Body of pancreas (tissue), 4 donors: ENCODE results near the gene GLYAT. TPM values are rescaled to one million over a fixed set of nuclear protein-coding genes. Genes with fewer than 3 reads are reported as not detected.

ENCODE experiments used
- ATAC-seq: fragments of 150-250 bp; one replicate; pipeline ENCODE4 v1.9.1; 2016
- DNase-seq, 4 donors: peaks; one replicate each; pipeline ENCODE4 v3.0.0-alpha.2; 2019
- H3K27ac ChIP-seq, 4 donors: fragments of 200-600 bp; sonication (generic); 1 replicate in 3 of 4; 2 replicates in 1 of 4; pipeline versions ENCODE4 v1.5.1 to v1.6.1; 2016 to 2019; ENCODE audit warnings: mild to moderate bottlenecking in 1 of 4, mixed read lengths in 1 of 4, moderate library complexity in 1 of 4
- H3K27me3 ChIP-seq, 2 donors: fragments of 200-600 bp; sonication (generic); one replicate each; pipeline ENCODE4 v1.6.0; 2016; ENCODE audit warnings: mild to moderate bottlenecking in 1 of 2
- H3K36me3 ChIP-seq, 2 donors: fragments of 200-600 bp; sonication (generic); replicated peaks in 1 of 2; 2 replicates each; pipeline ENCODE4 v1.5.1; 2016; ENCODE audit warnings: low read depth in 2 of 2; ENCODE audit not compliant: insufficient read depth in 1 of 2
- H3K4me1 ChIP-seq: fragments of 200-600 bp; sonication (generic); one replicate; pipeline ENCODE4 v1.6.0; 2016
- H3K4me3 ChIP-seq, 2 donors: fragments of 200-600 bp; sonication (generic); 1 replicate in 1 of 2; 2 replicates in 1 of 2; pipeline ENCODE4 v1.5.1; 2016 to 2019
- H3K9me3 ChIP-seq, 3 donors: fragments of 200-600 bp; sonication (generic); 1 replicate in 2 of 3; 2 replicates in 1 of 3; pipeline ENCODE4 v1.5.1; 2016
- CTCF ChIP-seq, 7 experiments: fragments of 450-650 bp in 4 of 7; fragments of 200-600 bp in 3 of 7; sonication (generic) in 3 of 7; IDR thresholded peaks; one replicate each; pipeline ENCODE4 v1.5.1; 2016 to 2019; ENCODE audit warnings: antibody characterized with exemption in 7 of 7
- POLR2A ChIP-seq, 3 donors: fragments of 450-650 bp; IDR thresholded peaks; one replicate each; pipeline ENCODE4 v1.6.1; 2016; ENCODE audit warnings: antibody characterized with exemption in 3 of 3, mild to moderate bottlenecking in 2 of 3
- WGBS, 2 donors: methylation state at CpG; one replicate each; pipeline ENCODE4 v1.1.5; 2017; 5-methylcytosine and 5-hydroxymethylcytosine counted together
- intact Hi-C: fragments of 100-400 bp; cut with DNase I; formaldehyde crosslinking; loops from one replicate; pipeline ENCODE4 v1.15.1; 2023
- total RNA-seq, 2 donors: library from RNA; depleted of rRNA; stranded (reverse); fragments of >200 nt; gene quantifications; one replicate each; pipeline ENCODE4 v1.1.0, GENCODE V29; 2016

GLYAT gene
- total RNA-seq, 2 donors from 2014 or later = 0.99 TPM; not detected in 1

- no peak overlapping the region for H3K4me3 ChIP-seq
- H3K27me3 ChIP-seq = no peaks in the 10 kb centered on the region
- 77 to 83% methylated on average over 11 of the region's 11 CpGs for WGBS, 2 donors
- H3K36me3 ChIP-seq = no peaks in the 10 kb centered on the region
- intact Hi-C loops = no loop called here
- TF ChIP-seq CTCF (IDR thresholded peaks at IDR 0.05) (no peak), POLR2A (IDR thresholded peaks at IDR 0.05) (no peak)
- H3K4me1 ChIP-seq = no peaks in the 10 kb centered on the region
- ATAC-seq (no peak), DNase-seq (no peak)
- H3K9me3 ChIP-seq = no peaks in the 10 kb centered on the region
- no peak overlapping the region for H3K27ac ChIP-seq
Measured at GRCh38 chr11:58770627-58771457, 39.1 kb upstream of the GLYAT start.

GRCh38 chr11:58770166-58770565, 38.4 kb upstream of the GLYAT start:
- Histone ChIP-seq H3K27ac (no peak overlapping the region), H3K36me3 (no peaks in the 10 kb centered on the region), H3K4me3 (no peak overlapping the region), H3K9me3 (no peaks in the 10 kb centered on the region), H3K27me3 (no peaks in the 10 kb centered on the region), H3K4me1 (no peaks in the 10 kb centered on the region)
- intact Hi-C loops = no loop called here
- DNase-seq (no peak), ATAC-seq (no peak)
- WGBS, 2 donors = 80 to 89% methylated on average over 2 of the region's 2 CpGs
- no peak for TF ChIP-seq CTCF (IDR thresholded peaks at IDR 0.05)
- TF ChIP-seq POLR2A (IDR thresholded peaks at IDR 0.05) = no peak

GRCh38 chr11:58769308-58769707, 37.6 kb upstream of the GLYAT start:
- 43 to 61% methylated on average over 2 of the region's 2 CpGs for WGBS, 2 donors
- Histone ChIP-seq H3K27ac (no peak overlapping the region), H3K27me3 (no peaks in the 10 kb centered on the region), H3K9me3 (no peaks in the 10 kb centered on the region), H3K4me1 (no peaks in the 10 kb centered on the region), H3K4me3 (no peak overlapping the region), H3K36me3 (no peaks in the 10 kb centered on the region)
- DNase-seq (no peak), ATAC-seq (no peak)
- TF ChIP-seq POLR2A (IDR thresholded peaks at IDR 0.05) (no peak), CTCF (IDR thresholded peaks at IDR 0.05) (no peak)
- intact Hi-C loops = no loop called here

GRCh38 chr11:58768137-58768536, 36.4 kb upstream of the GLYAT start:
- Histone ChIP-seq H3K4me1 (no peaks in the 10 kb centered on the region), H3K27ac (no peak overlapping the region), H3K27me3 (no peaks in the 10 kb centered on the region), H3K36me3 (no peaks in the 10 kb centered on the region), H3K9me3 (no peaks in the 10 kb centered on the region), H3K4me3 (no peak overlapping the region)
- 72 to 91% methylated on average over 2 of the region's 2 CpGs for WGBS, 2 donors
- no peak for TF ChIP-seq POLR2A (IDR thresholded peaks at IDR 0.05)
- no peak for TF ChIP-seq CTCF (IDR thresholded peaks at IDR 0.05)
- intact Hi-C loops = no loop called here
- DNase-seq (no peak), ATAC-seq (no peak)

- WGBS, 2 donors = 14 to 34% methylated on average over 1 of the region's 1 CpG
- TF ChIP-seq CTCF (IDR thresholded peaks at IDR 0.05) (no peak), POLR2A (IDR thresholded peaks at IDR 0.05) (no peak)
- Histone ChIP-seq H3K36me3 (no peaks in the 10 kb centered on the region), H3K4me1 (peaks cover 6% of the 10 kb centered on the region), H3K9me3 (no peaks in the 10 kb centered on the region), H3K4me3 (no peak overlapping the region), H3K27me3 (no peaks in the 10 kb centered on the region), H3K27ac (no peak overlapping the region)
- intact Hi-C loops = no loop called here
- no peak for DNase-seq
- ATAC-seq = no peak
Measured at GRCh38 chr11:58765078-58765477, 33.3 kb upstream of the GLYAT start.
